ENCODE measurements around the gene PLAU.

The PLAU gene

DNA sequence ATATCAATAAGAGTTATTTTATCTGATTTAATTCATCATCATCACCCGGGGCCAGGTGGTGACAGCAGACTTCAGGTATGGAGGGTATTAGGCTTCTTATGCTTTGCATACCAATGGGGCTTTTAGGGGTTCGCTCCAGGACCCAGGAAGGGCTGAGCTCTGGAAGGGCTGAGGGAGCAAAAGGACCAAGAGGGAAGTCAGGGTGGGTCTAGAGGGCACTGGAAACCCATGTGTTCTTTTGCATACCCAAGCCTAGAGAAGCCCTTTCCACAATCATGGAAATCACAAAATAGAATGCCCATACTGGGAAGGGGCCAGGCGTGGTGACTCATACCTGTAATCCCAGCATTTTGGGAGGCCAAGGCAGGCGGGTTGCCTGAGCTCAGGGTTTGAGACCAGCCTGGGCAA is 56.1 kb downstream of the PLAU start:
- TF ChIP-seq TARDBP (IDR thresholded peaks at IDR 0.05) (no peak), HDGF (IDR thresholded peaks at IDR 0.05; ENCODE audit: borderline replicate concordance) (no peak)
- no peak for DNase-seq (ENCODE audit: extremely low spot score)
- ChIA-PET CTCF (interaction anchor here (1.7 kb wide), 1 partner anchor 10 kb away, joined by 13 read pairs; no protein-coding TSS in a partner anchor), POLR2A (interaction anchor here (1.0 to 1.4 kb wide), 3 partner anchors 32 to 236 kb away, joined by 3 to 4 read pairs (median 3); no protein-coding TSS in a partner anchor)

Data from HEK293T (cell line).